NCI-H2107 (cell line): ENCODE results near the gene CFB.
"Not testable (repeated sequence)": the region's sequence is repeated elsewhere in the genome, so short reads cannot be mapped to it uniquely, and the experiment has no call there.

ENCODE experiments used
- DNase-seq: peaks from one replicate; lab custom pipeline; 2025; lab: John Stamatoyannopoulos, UW

CFB gene

GRCh38 chr6:31945507-31946369 lies at the start of gene CFB:
TSS of gene CFB (plus strand) at chr6:31946095. CDS start at chr6:31946222, 127 bp downstream.
- DNase-seq: no peak

- DNase-seq: no peak
Measured at GRCh38 chr6:31896493-31896855, 49.4 kb upstream of the CFB start.

- no peak for DNase-seq
Measured at GRCh38 chr6:31896856-31897611, 48.9 kb upstream of the CFB start.

GRCh38 chr6:31897612-31898382 lies 48.1 kb upstream of the CFB start, which contains the start of gene EHMT2:
TSS of gene EHMT2 (minus strand) at chr6:31897698. CDS start at chr6:31897677, 21 bp downstream.
- DNase-seq: peak; percentile 26

GRCh38 chr6:31898383-31899011 lies 47.4 kb upstream of the CFB start:
- DNase-seq: no peak

GRCh38 chr6:31899215-31899614 lies 46.7 kb upstream of the CFB start:
- no peak for DNase-seq

- no peak for DNase-seq
Measured at GRCh38 chr6:31899882-31900722, 45.8 kb upstream of the CFB start.

- no peak for DNase-seq
Measured at GRCh38 chr6:31900917-31901414, 44.9 kb upstream of the CFB start.

- no peak for DNase-seq
Measured at GRCh38 chr6:31901415-31901952, 44.4 kb upstream of the CFB start.

- peak; percentile 82 for DNase-seq
Measured at GRCh38 chr6:31901953-31902643, 43.8 kb upstream of the CFB start, which contains the start of gene ZBTB12. TSS of gene ZBTB12 (minus strand) at chr6:31902086. CDS start at chr6:31901305, 781 bp downstream.

- DNase-seq: no peak
Measured at GRCh38 chr6:31903957-31904356, 41.9 kb upstream of the CFB start.

- no peak for DNase-seq
Measured at GRCh38 chr6:31905041-31905440, 40.9 kb upstream of the CFB start.

- DNase-seq: no peak
Measured at GRCh38 chr6:31906122-31906521, 39.8 kb upstream of the CFB start.

GRCh38 chr6:31906727-31907126 lies 39.2 kb upstream of the CFB start:
- DNase-seq: not testable (repeated sequence)

- no peak for DNase-seq
Measured at GRCh38 chr6:31907158-31907813, 38.6 kb upstream of the CFB start.

GRCh38 chr6:31908255-31908654 lies 37.6 kb upstream of the CFB start:
- not testable (repeated sequence) for DNase-seq

GRCh38 chr6:31908791-31909190 lies 37.1 kb upstream of the CFB start:
- no peak for DNase-seq

- DNase-seq: not testable (repeated sequence)
Measured at GRCh38 chr6:31909298-31909697, 36.6 kb upstream of the CFB start.
